GM18868 (cell line): Measurements from ENCODE around the gene MAP4K2.

ENCODE experiments used
- ATAC-seq: cut with Tn5 transposase; IDR thresholded peaks from one replicate; pipeline ENCODE4 v1.9.1; 2021; ENCODE audit warnings: mild to moderate bottlenecking, moderate library complexity; ENCODE audit not compliant: unreplicated experiment

The MAP4K2 gene

GRCh38 chr11:64742087-64742888 is 60.7 kb downstream of the MAP4K2 start:
- ATAC-seq, result no peak

- no peak for ATAC-seq
Measured at GRCh38 chr11:64741375-64742086, 61.5 kb downstream of the MAP4K2 start.

GRCh38 chr11:64739871-64740270 is 63.1 kb downstream of the MAP4K2 start:
- no peak for ATAC-seq

- ATAC-seq, result no peak
Measured at GRCh38 chr11:64736654-64737053, 66.4 kb downstream of the MAP4K2 start.

- ATAC-seq, result no peak
Measured at GRCh38 chr11:64735725-64736259, 67.2 kb downstream of the MAP4K2 start.
